DOHH2 (cell line): ENCODE results near the gene TNFRSF13B.

Experiments
- CTCF ChIP-seq: fragments of 200-600 bp; sonication (generic); IDR thresholded peaks from one replicate; pipeline ENCODE4 v1.5.1; 2014; ENCODE audit warnings: antibody characterized with exemption, mild to moderate bottlenecking, low read depth, low read length; ENCODE audit not compliant: poor library complexity, severe bottlenecking
- EZH2phosphoT487 ChIP-seq: fragments of 200-600 bp; sonication (generic); IDR thresholded peaks from 2 replicates; pipeline ENCODE4 v1.6.1; 2017; ENCODE audit warnings: borderline replicate concordance, mild to moderate bottlenecking, antibody characterized with exemption, low read length, moderate library complexity, mixed read lengths

GRCh38 chr17:16972346-16972745, 428 bp upstream of the TNFRSF13B start:
- no peak for TF ChIP-seq EZH2phosphoT487
- no peak for TF ChIP-seq CTCF
